ENCODE data around the gene YJEFN3. TPM values are rescaled to one million over a fixed set of nuclear protein-coding genes. Genes with fewer than 3 reads are reported as not detected.

Gene YJEFN3
- total RNA-seq, 4 donors from 2014 or later: 0.33 to 1.1 (median 0.80) TPM

DNA sequence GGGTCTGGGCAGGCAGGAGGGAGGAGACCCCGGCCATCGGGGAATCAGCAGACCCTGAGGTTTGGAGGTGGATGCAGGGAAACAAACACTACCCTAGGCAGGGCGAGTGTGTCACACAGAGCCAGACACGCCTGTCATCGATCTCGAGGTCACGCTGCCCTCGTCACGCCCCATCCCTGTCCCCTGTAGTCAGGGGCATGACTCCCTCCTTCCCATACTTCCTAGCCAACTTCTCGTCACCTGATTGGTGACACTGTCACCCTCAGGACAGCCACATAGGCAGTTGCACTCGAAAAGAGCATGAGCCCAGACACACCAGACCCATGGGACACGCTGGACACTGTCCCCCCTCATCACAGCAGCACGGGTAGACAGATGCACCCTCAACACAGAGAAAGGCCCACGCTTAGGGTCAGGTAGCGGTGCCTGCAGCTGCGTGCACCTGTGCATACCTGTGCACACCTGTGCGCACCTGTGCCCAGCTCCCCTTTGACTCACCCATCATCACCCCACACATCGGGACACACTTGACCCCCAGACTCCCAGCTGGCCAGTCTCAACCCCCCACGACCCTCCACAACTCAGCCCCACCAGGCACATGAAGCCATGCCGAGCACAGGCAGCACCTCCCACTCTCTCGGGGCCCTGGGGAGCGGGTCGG is 21.2 kb downstream of the YJEFN3 start:
- TF ChIP-seq, protein P1, sequence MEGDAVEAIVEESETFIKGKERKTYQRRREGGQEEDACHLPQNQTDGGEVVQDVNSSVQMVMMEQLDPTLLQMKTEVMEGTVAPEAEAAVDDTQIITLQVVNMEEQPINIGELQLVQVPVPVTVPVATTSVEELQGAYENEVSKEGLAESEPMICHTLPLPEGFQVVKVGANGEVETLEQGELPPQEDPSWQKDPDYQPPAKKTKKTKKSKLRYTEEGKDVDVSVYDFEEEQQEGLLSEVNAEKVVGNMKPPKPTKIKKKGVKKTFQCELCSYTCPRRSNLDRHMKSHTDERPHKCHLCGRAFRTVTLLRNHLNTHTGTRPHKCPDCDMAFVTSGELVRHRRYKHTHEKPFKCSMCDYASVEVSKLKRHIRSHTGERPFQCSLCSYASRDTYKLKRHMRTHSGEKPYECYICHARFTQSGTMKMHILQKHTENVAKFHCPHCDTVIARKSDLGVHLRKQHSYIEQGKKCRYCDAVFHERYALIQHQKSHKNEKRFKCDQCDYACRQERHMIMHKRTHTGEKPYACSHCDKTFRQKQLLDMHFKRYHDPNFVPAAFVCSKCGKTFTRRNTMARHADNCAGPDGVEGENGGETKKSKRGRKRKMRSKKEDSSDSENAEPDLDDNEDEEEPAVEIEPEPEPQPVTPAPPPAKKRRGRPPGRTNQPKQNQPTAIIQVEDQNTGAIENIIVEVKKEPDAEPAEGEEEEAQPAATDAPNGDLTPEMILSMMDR (IDR thresholded peaks at IDR 0.05; ENCODE audit: low read depth): no peak

DNA sequence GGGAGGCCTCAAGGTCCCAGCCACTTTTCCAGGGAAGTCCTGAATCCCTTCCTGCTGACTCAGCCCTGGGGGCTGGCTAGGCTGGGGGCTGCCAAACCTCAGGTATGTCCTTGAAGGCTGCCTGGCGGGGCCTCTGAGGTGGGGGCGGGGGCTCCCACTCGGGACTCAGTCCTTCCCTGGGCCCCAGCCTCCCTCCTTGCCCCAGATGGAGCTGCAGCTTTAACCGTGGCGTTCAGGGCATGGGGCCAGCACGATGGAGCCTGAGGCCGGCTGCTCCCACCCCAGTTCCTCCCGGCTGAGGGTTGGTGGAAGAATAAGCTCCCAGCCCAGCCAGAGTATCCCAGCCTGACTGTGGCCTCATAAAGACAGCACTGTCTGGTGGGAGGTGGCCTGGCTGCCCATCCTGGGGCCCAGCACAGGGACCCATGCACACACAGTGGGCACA is 21.8 kb downstream of the YJEFN3 start:
- TF ChIP-seq, protein P1 (IDR thresholded peaks at IDR 0.05; ENCODE audit: low read depth): no peak

DNA sequence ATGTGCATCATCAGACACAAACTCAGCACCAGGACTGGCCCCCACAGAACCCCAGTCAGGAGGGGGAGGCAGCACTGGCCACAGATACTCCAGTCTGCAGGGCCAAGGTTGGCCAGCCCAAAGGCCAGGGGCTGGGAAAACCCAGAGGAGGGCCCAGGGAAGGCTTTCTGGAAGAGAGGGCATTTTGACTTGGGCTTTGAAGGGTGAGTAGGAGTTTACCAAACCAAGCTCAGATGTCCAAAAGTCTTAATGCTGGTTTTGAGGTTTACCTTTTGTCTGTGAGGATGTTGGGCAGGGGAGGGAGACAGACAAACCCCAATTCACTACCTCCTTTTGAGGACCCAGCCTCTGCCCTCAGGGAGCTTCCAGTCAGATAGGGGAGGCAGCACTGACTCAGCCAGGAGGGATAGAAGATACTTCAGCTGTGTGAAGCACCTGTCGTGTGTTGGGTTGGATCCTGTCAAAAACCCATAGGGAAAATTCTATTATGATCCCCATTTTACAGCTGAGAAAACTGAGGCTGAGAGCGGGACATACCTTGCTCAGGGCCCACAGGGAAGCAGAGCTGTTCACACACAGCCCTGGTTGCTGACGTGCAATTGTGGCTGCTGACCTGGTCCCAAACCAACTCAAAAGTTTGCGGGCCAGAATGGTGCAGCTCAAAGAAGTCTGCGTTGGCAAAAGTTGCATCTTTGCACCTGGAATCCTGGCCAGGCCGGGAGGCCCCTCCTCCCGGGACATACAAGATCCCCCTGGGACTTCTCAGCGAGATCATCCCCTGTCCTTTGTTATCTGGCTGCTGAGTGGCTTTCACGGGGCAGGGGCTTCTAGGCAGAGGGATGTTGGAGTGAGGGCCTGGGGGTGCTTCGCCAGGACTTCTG is 22.5 kb downstream of the YJEFN3 start:
- TF ChIP-seq, protein P1 (IDR thresholded peaks at IDR 0.05; ENCODE audit: low read depth): no peak

DNA sequence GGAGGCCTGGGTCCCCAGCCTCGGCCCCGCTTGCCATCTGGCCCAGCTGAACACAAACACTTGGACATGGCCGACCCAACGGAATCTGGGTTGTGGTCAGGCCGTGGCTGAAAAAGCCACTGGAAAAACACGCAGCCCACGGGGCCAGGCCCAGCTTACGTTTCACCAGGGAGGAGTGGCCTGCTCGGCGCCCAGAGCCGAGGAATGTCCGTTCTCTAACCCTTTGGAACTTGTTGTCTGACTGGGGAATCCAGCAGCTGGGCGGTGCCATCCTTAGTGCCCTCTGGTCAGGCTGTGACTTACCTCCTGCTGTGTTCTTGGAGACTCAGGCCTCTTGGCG is 23.1 kb downstream of the YJEFN3 start:
- TF ChIP-seq, protein P1 (IDR thresholded peaks at IDR 0.05; ENCODE audit: low read depth): no peak

DNA sequence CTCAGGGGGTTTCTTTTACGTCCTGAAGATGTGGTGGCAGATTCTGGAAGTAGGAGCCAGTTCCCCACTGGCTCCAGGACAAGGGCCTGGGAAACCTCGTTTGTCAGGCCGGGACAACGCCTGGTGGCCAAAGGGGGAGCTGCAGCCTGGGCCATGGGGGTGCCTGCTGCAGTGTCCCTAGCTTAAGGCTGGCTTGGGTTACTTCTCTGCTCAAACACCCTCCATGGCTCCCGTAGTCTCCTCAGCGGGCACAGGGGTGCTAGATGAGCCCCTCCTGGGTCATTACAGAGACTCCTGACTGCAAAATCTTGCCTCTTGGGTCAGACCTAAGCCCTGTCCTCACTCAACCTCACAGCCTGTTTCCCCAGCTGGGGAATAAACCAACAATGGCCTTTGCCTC is 24.1 kb downstream of the YJEFN3 start:
- TF ChIP-seq, protein P1 (IDR thresholded peaks at IDR 0.05; ENCODE audit: low read depth): no peak

DNA sequence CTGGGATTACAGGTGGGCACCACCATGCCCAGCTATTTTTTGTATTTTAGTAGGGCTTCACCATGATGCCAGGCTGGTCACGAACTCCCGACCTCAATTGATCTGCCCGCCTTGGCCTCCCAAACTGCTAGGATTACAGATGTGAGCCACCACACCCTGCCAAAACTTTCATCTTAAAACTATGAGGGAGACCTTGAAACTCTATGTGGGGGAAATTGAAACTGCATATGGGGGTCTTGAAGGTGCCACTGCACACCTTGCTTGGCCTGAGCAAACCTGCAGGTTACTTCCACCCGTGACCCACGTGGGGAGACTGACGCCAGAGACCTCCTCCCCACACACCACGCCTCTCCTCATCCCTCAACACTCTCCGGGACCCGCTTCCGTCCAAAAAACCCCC is 25.0 kb downstream of the YJEFN3 start:
- TF ChIP-seq, protein P1 (IDR thresholded peaks at IDR 0.05; ENCODE audit: low read depth): no peak

Data from subcutaneous adipose tissue (tissue), 4 donors.